HepG2 (cell line): Measurements from ENCODE around the gene TM4SF1. TPM values are rescaled to one million over a fixed set of nuclear protein-coding genes. Genes with fewer than 3 reads are reported as not detected.
A peak's percentile ranks its signal among the peaks of the same experiment; 100 is the strongest.

Experiments used
- AHDC1 ChIP-seq: sonication (generic); formaldehyde crosslinking; IDR thresholded peaks from 2 replicates; pipeline ENCODE4 v1.5.1; 2020; ENCODE audit warnings: mild to moderate bottlenecking, missing genetic modification reagents, borderline replicate concordance
- FIP1L1 ChIP-seq: fragments of 200-400 bp; formaldehyde crosslinking; IDR thresholded peaks from 2 replicates; pipeline ENCODE4 v1.6.1; 2018; ENCODE audit warnings: low read depth, mild to moderate bottlenecking, low read length, moderate library complexity, borderline replicate concordance; ENCODE audit not compliant: insufficient read depth
- MED1 ChIP-seq: sonication (generic); formaldehyde crosslinking; IDR thresholded peaks from 2 replicates; pipeline ENCODE4 v1.4.0; 2020; ENCODE audit warnings: missing genetic modification reagents
- MLXIP ChIP-seq: sonication (generic); formaldehyde crosslinking; IDR thresholded peaks from 2 replicates; pipeline ENCODE4 v1.9.0; 2021; ENCODE audit warnings: missing genetic modification reagents, borderline replicate concordance
- RARG ChIP-seq: sonication (generic); formaldehyde crosslinking; IDR thresholded peaks from 2 replicates; pipeline ENCODE4 v1.4.0; 2020; ENCODE audit warnings: low read depth, mild to moderate bottlenecking, missing genetic modification reagents
- SRF ChIP-seq: IDR thresholded peaks from 2 replicates; pipeline ENCODE4 v1.6.1; 2011; ENCODE audit warnings: mild to moderate bottlenecking, low read depth, low read length, moderate library complexity
- TAF1 ChIP-seq: sonication (generic); formaldehyde crosslinking; IDR thresholded peaks from 2 replicates; pipeline ENCODE4 v1.4.0; 2020; ENCODE audit warnings: missing genetic modification reagents
- ZBTB3 ChIP-seq: sonication (generic); formaldehyde crosslinking; IDR thresholded peaks from 2 replicates; pipeline ENCODE4 v1.4.0; 2020; ENCODE audit warnings: low read depth, mild to moderate bottlenecking, moderate library complexity, missing genetic modification reagents, borderline replicate concordance
- ZHX2 ChIP-seq, 2 experiments: sonication (generic) in 1 of 2; formaldehyde crosslinking in 1 of 2; IDR thresholded peaks; 2 replicates each; pipeline versions ENCODE4 v1.6.1 to v1.9.0; 2014 to 2022; ENCODE audit warnings: antibody characterized with exemption in 1 of 2, borderline replicate concordance in 1 of 2, inconsistent platforms in 1 of 2, low read depth in 1 of 2, missing genetic modification reagents in 1 of 2
- ZNF253 ChIP-seq: sonication (generic); formaldehyde crosslinking; IDR thresholded peaks from 2 replicates; pipeline ENCODE4 v1.8.0; 2022; ENCODE audit warnings: mild to moderate bottlenecking, missing genetic modification reagents, borderline replicate concordance
- ZNF292 ChIP-seq: sonication (generic); formaldehyde crosslinking; IDR thresholded peaks from 2 replicates; pipeline ENCODE4 v1.8.1; 2022; ENCODE audit warnings: mild to moderate bottlenecking, low read depth, missing genetic modification reagents, borderline replicate concordance
- ZSCAN29 ChIP-seq: sonication (generic); formaldehyde crosslinking; conservative IDR thresholded peaks from 2 replicates; pipeline ENCODE4 v1.4.0; 2020; ENCODE audit warnings: mild to moderate bottlenecking, missing genetic modification reagents
- polyA plus RNA-seq, 8 experiments: library from polyadenylated mRNA; depleted of rRNA in 3 of 8; stranded (reverse) in 7 of 8; unstranded in 1 of 8; fragments of >200 nt; fragmentation: Illumina TruSeq in 4 of 8; extraction: Trizol in 4 of 8; gene quantifications; 2 replicates each; pipeline versions ENCODE4 v1.2.1 to v1.2.3, GENCODE V29; 2011 to 2016; ENCODE audit warnings: low read depth in 4 of 8, missing spikeins in 1 of 8, mixed read lengths in 1 of 8; ENCODE audit not compliant: insufficient read depth in 1 of 8
- total RNA-seq, 5 experiments: library from RNA; depleted of rRNA; stranded (reverse); fragments of >200 nt; fragmentation: Illumina TruSeq; extraction: Trizol; gene quantifications; 2 replicates each; pipeline ENCODE4 v1.2.3, GENCODE V29; 2016; ENCODE audit warnings: low read depth in 1 of 5

Gene TM4SF1
- total and polyA plus RNA-seq, 2 of the 13 experiments (the other 11 are each of a cell fraction or from before 2014, with no cell fraction given): 431 to 1,359 TPM

GRCh38 chr3:149373235-149374125, 4.0 kb downstream of the TM4SF1 start (continued):
- TF ChIP-seq AHDC1 (no peak), ZBTB3 (CRISPR knock-in tag) (no peak), RARG (CRISPR knock-in tag) (no peak), MLXIP (CRISPR knock-in tag) (no peak), MED1 (peak; percentile 39; the same call in 1 of the 2 replicates), ZNF253 (CRISPR knock-in tag) (no peak), FIP1L1 (no peak), TAF1 (CRISPR knock-in tag) (no peak), SRF (no peak), ZHX2 (IDR thresholded peaks at IDR 0.05; ENCODE audit: low read depth) (no peak), ZHX2 (CRISPR knock-in tag; IDR thresholded peaks at IDR 0.05; ENCODE audit: borderline replicate concordance) (no peak), ZNF292 (CRISPR knock-in tag) (no peak), ZSCAN29 (CRISPR knock-in tag) (no peak)
